Measurements from ENCODE around the gene ZNF511. TPM values are rescaled to one million over a fixed set of nuclear protein-coding genes. Genes with fewer than 3 reads are reported as not detected.

The ZNF511 gene
- polyA plus RNA-seq, 1 donor from 2014 or later = 17.6 TPM

GRCh38 chr10:133307776-133308420 is 816 bp upstream of the ZNF511 start:
- no peaks in the 10 kb centered on the region for H3F3A ChIP-seq (ENCODE audit: insufficient read depth, low read length, poor library complexity, severe bottlenecking)
- peaks cover 25% of the 10 kb centered on the region for H3K79me2 ChIP-seq (replicated peaks; ENCODE audit: insufficient read depth, low read length)
- H3K36me3 ChIP-seq (ENCODE audit: insufficient read depth, low read length) = no peaks in the 10 kb centered on the region
- no peaks in the 10 kb centered on the region for H3K9me2 ChIP-seq (ENCODE audit: insufficient read depth, low read length)
- peak overlapping the region; percentile 82 for H3K9ac ChIP-seq (ENCODE audit: low read length)
- H3K4me3 ChIP-seq (ENCODE audit: low read length) = peak overlapping the region; percentile 85
- H4K20me1 ChIP-seq (ENCODE audit: insufficient read depth) = no peaks in the 10 kb centered on the region
- TF ChIP-seq EZH2 (IDR thresholded peaks at IDR 0.05; ENCODE audit: borderline replicate concordance, insufficient read depth, low read length, poor library complexity, severe bottlenecking) = no peak
- TF ChIP-seq RAD21 (conservative IDR thresholded peaks at IDR 0.05) = peak; percentile 66
- TF ChIP-seq CTCF (IDR thresholded peaks at IDR 0.05; ENCODE audit: poor library complexity, severe bottlenecking) = peak; percentile 83
- TF ChIP-seq MXI1 (conservative IDR thresholded peaks at IDR 0.05; ENCODE audit: poor library complexity, severe bottlenecking) = peak; percentile 85
- TF ChIP-seq EP300 (conservative IDR thresholded peaks at IDR 0.05; ENCODE audit: poor library complexity, severe bottlenecking) = peak; percentile 16
- TF ChIP-seq SMC3 (conservative IDR thresholded peaks at IDR 0.05; ENCODE audit: poor library complexity) = peak; percentile 75
- no peaks in the 10 kb centered on the region for H3K9me3 ChIP-seq (ENCODE audit: low read length)
- H3K27me3 ChIP-seq (ENCODE audit: insufficient read depth, low read depth, low read length) = no peaks in the 10 kb centered on the region
- peak overlapping the region; percentile 27 for H2AFZ ChIP-seq (ENCODE audit: low read depth, low read length)
- peak overlapping the region; percentile 95 for H3K4me2 ChIP-seq (ENCODE audit: low read length)
- H3K27ac ChIP-seq (ENCODE audit: low read length) = peak overlapping the region; percentile 78

- no peak overlapping the region for H3K4me2 ChIP-seq (ENCODE audit: low read length)
- H3K27ac ChIP-seq (ENCODE audit: low read length) = peak overlapping the region; percentile 78
- no peaks in the 10 kb centered on the region for H3K36me3 ChIP-seq (ENCODE audit: insufficient read depth, low read length)
- H3K9ac ChIP-seq (ENCODE audit: low read length) = peak overlapping the region; percentile 82
- no peaks in the 10 kb centered on the region for H4K20me1 ChIP-seq (ENCODE audit: insufficient read depth)
- H3F3A ChIP-seq (ENCODE audit: insufficient read depth, low read length, poor library complexity, severe bottlenecking) = no peaks in the 10 kb centered on the region
- TF ChIP-seq CTCF (IDR thresholded peaks at IDR 0.05; ENCODE audit: poor library complexity, severe bottlenecking) (no peak), EP300 (conservative IDR thresholded peaks at IDR 0.05; ENCODE audit: poor library complexity, severe bottlenecking) (no peak), RAD21 (conservative IDR thresholded peaks at IDR 0.05) (no peak), REST (IDR thresholded peaks at IDR 0.05; ENCODE audit: borderline replicate concordance) (no peak), POLR2AphosphoS5 (IDR thresholded peaks at IDR 0.05) (no peak), TAF1 (IDR thresholded peaks at IDR 0.05; ENCODE audit: low read depth) (peak; percentile 18)
- H3K9me2 ChIP-seq (ENCODE audit: insufficient read depth, low read length) = no peaks in the 10 kb centered on the region
- H3K4me3 ChIP-seq (ENCODE audit: low read length) = peak overlapping the region; percentile 85
- H3K27me3 ChIP-seq (ENCODE audit: insufficient read depth, low read depth, low read length) = no peaks in the 10 kb centered on the region
- no peaks in the 10 kb centered on the region for H3K9me3 ChIP-seq (ENCODE audit: low read length)
- peak overlapping the region; percentile 27 for H2AFZ ChIP-seq (ENCODE audit: low read depth, low read length)
- H3K79me2 ChIP-seq (replicated peaks; ENCODE audit: insufficient read depth, low read length) = peaks cover 25% of the 10 kb centered on the region
Observed at GRCh38 chr10:133309100-133309719, 496 bp downstream of the ZNF511 start.

Measured in neural cell (in vitro differentiated cells).